ENCODE results near the gene FRY. TPM values are rescaled to one million over a fixed set of nuclear protein-coding genes. Genes with fewer than 3 reads are reported as not detected.

Gene FRY
- total and polyA plus RNA-seq, 4 experiments from 2014 or later, result 2.3 to 19.2 (median 11.8) TPM

DNA sequence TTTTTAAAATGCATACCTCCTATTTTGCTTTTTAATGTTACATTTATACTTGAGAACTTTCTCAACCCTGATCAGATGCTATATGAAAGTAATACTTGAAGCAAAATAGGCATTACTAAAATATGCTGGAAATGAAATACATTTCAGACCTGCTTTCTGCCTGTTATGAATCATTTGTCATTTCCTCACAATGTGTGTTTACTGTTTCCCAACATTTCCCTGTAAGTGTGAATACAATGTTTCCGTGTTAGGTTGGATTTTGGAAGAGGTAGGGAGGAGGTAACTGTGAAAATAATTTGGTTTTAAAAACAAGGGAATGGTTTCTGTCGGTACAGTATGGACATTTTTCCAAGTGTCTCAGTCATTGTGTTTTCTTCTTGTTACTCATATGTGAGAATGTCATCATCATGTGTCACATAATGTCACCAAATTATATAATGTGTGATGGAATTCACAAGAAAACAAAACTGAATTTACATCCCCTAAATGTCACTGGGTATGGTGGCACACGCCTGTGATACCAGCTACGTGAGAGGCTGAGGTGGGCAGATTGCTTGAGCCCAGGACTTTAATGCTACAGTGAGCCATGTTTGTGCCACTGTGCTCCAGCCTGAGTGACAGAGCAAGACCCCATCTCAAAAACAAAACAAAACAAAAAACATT lies 240.6 kb downstream of the FRY start:
- Histone ChIP-seq H3K36me3 (ENCODE audit: insufficient read depth, low read length) (no peaks in the 10 kb centered on the region), H3K4me1 (ENCODE audit: insufficient read depth, low read length) (no peaks in the 10 kb centered on the region), H3K9me3 (ENCODE audit: control insufficient read depth in 1 of 2, low read length in 2 of 2) (no peaks in the 10 kb centered on the region), H3K27me3 (ENCODE audit: insufficient read depth, low read length) (no peaks in the 10 kb centered on the region), H3K27ac (ENCODE audit: low read depth, low read length) (no peak overlapping the region), H3K4me3 (ENCODE audit: low read length in 2 of 2) (no peak overlapping the region)
- Mint-ChIP-seq H3K9me3 (no peaks in the 10 kb centered on the region), H3K27me3 (no peaks in the 10 kb centered on the region), H3K27ac (no peak overlapping the region), H3K36me3 (peaks cover 25 to 31% of the 10 kb centered on the region in 2 donors), H3K4me3 (no peak overlapping the region), H3K4me1 (peaks cover 0 to 4% (median 0%) of the 10 kb centered on the region in 4 donors)
- no peak for DNase-seq
- ChIA-PET POLR2A (ENCODE audit: partially characterized antibody) (no interaction called here), CTCF (ENCODE audit: partially characterized antibody) (no interaction called here)
- intact Hi-C loops (cut with micrococcal nuclease), result no loop called here

DNA sequence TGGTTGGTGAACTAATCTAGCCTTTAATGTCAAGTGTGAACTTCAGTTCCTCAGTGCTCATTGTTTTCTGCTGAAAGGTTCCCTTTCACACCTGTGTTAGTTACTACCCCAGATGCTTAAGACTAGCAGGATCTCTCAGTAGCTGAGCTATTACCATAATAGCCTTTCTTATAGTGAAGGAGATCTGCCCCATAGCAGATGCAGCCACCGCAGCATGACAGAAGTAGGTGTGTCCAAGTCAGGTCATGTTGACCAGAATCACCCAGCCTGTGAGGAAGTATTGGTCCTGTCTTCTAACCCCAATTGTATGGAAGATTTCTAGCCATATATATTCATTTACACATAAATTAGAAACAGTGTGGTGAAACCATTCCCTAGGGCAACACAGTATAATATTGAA lies 246.3 kb downstream of the FRY start:
- ChIA-PET POLR2A (ENCODE audit: partially characterized antibody) (no interaction called here), CTCF (ENCODE audit: partially characterized antibody) (interaction anchor here (1.6 kb wide), 1 partner anchor 10 kb away, joined by 7 read pairs; no protein-coding TSS in a partner anchor)
- Histone ChIP-seq H3K4me1 (ENCODE audit: insufficient read depth, low read length) (no peaks in the 10 kb centered on the region), H3K9me3 (ENCODE audit: control insufficient read depth in 1 of 2, low read length in 2 of 2) (no peaks in the 10 kb centered on the region), H3K36me3 (ENCODE audit: insufficient read depth, low read length) (no peaks in the 10 kb centered on the region), H3K27ac (ENCODE audit: low read depth, low read length) (no peak overlapping the region), H3K27me3 (ENCODE audit: insufficient read depth, low read length) (no peaks in the 10 kb centered on the region), H3K4me3 (ENCODE audit: low read length in 2 of 2) (no peak overlapping the region)
- no peak overlapping the region for H3K27ac Mint-ChIP-seq
- H3K27me3 Mint-ChIP-seq, result no peaks in the 10 kb centered on the region
- no peaks in the 10 kb centered on the region for H3K4me1 Mint-ChIP-seq
- DNase-seq, result no peak
- intact Hi-C loops (cut with micrococcal nuclease), result no loop called here
- no peaks in the 10 kb centered on the region for H3K9me3 Mint-ChIP-seq
- no peak overlapping the region for H3K4me3 Mint-ChIP-seq
- H3K36me3 Mint-ChIP-seq, result peaks cover 29 to 39% of the 10 kb centered on the region in 2 donors

- no peaks in the 10 kb centered on the region for H3K4me1 Mint-ChIP-seq
- Histone ChIP-seq H3K4me3 (ENCODE audit: low read length in 2 of 2) (no peak overlapping the region), H3K27me3 (ENCODE audit: insufficient read depth, low read length) (no peaks in the 10 kb centered on the region), H3K4me1 (ENCODE audit: insufficient read depth, low read length) (no peaks in the 10 kb centered on the region), H3K27ac (ENCODE audit: low read depth, low read length) (no peak overlapping the region), H3K36me3 (ENCODE audit: insufficient read depth, low read length) (no peaks in the 10 kb centered on the region), H3K9me3 (ENCODE audit: control insufficient read depth in 1 of 2, low read length in 2 of 2) (no peaks in the 10 kb centered on the region)
- no peaks in the 10 kb centered on the region for H3K9me3 Mint-ChIP-seq
- intact Hi-C loops (cut with micrococcal nuclease), result no loop called here
- no peak overlapping the region for H3K4me3 Mint-ChIP-seq
- peaks cover 29 to 39% of the 10 kb centered on the region in 2 donors for H3K36me3 Mint-ChIP-seq
- CTCF ChIA-PET (ENCODE audit: partially characterized antibody), result no interaction called here
- H3K27me3 Mint-ChIP-seq, result no peaks in the 10 kb centered on the region
- POLR2A ChIA-PET (ENCODE audit: partially characterized antibody), result no interaction called here
- no peak for DNase-seq
- no peak overlapping the region for H3K27ac Mint-ChIP-seq
Observed at GRCh38 chr13:32278426-32278825, 246.9 kb downstream of the FRY start.

GRCh38 chr13:32281096-32281495 lies 249.5 kb downstream of the FRY start:
- no peaks in the 10 kb centered on the region for H3K9me3 Mint-ChIP-seq
- CTCF ChIA-PET (ENCODE audit: partially characterized antibody), result no interaction called here
- no peak for DNase-seq
- Histone ChIP-seq H3K4me1 (ENCODE audit: insufficient read depth, low read length) (no peaks in the 10 kb centered on the region), H3K27me3 (ENCODE audit: insufficient read depth, low read length) (no peaks in the 10 kb centered on the region), H3K4me3 (ENCODE audit: low read length in 2 of 2) (no peak overlapping the region), H3K36me3 (ENCODE audit: insufficient read depth, low read length) (no peaks in the 10 kb centered on the region), H3K9me3 (ENCODE audit: control insufficient read depth in 1 of 2, low read length in 2 of 2) (no peaks in the 10 kb centered on the region), H3K27ac (ENCODE audit: low read depth, low read length) (no peak overlapping the region)
- peaks cover 21 to 34% of the 10 kb centered on the region in 2 donors for H3K36me3 Mint-ChIP-seq
- intact Hi-C loops (cut with micrococcal nuclease), result no loop called here
- peak overlapping the region in 1 of 7 donors; percentile 22 for H3K27ac Mint-ChIP-seq
- no peak overlapping the region for H3K4me3 Mint-ChIP-seq
- H3K4me1 Mint-ChIP-seq, result no peaks in the 10 kb centered on the region
- POLR2A ChIA-PET (ENCODE audit: partially characterized antibody), result no interaction called here
- H3K27me3 Mint-ChIP-seq, result no peaks in the 10 kb centered on the region

GRCh38 chr13:32282096-32282711 lies 250.6 kb downstream of the FRY start:
- POLR2A ChIA-PET (ENCODE audit: partially characterized antibody), result no interaction called here
- no peaks in the 10 kb centered on the region for H3K36me3 ChIP-seq (ENCODE audit: insufficient read depth, low read length)
- peaks cover 19 to 30% of the 10 kb centered on the region in 2 donors for H3K36me3 Mint-ChIP-seq
- no peaks in the 10 kb centered on the region for H3K27me3 Mint-ChIP-seq
- intact Hi-C loops (cut with micrococcal nuclease), result no loop called here
- H3K27me3 ChIP-seq (ENCODE audit: insufficient read depth, low read length), result no peaks in the 10 kb centered on the region
- no peaks in the 10 kb centered on the region for H3K4me1 ChIP-seq (ENCODE audit: insufficient read depth, low read length)
- H3K9me3 Mint-ChIP-seq, result no peaks in the 10 kb centered on the region
- no peak overlapping the region for H3K27ac Mint-ChIP-seq
- no peaks in the 10 kb centered on the region for H3K9me3 ChIP-seq (ENCODE audit: control insufficient read depth in 1 of 2, low read length in 2 of 2)
- no peaks in the 10 kb centered on the region for H3K4me1 Mint-ChIP-seq
- CTCF ChIA-PET (ENCODE audit: partially characterized antibody), result interaction anchor here (1.0 kb wide), 1 partner anchor 14 kb away, joined by 4 read pairs; no protein-coding TSS in a partner anchor
- H3K4me3 ChIP-seq (ENCODE audit: low read length in 2 of 2), result no peak overlapping the region
- DNase-seq, result no peak
- H3K27ac ChIP-seq (ENCODE audit: low read depth, low read length), result no peak overlapping the region
- H3K4me3 Mint-ChIP-seq, result no peak overlapping the region

GRCh38 chr13:32284927-32285632 lies 253.5 kb downstream of the FRY start:
- ChIA-PET POLR2A (ENCODE audit: partially characterized antibody) (no interaction called here), CTCF (ENCODE audit: partially characterized antibody) (interaction anchor here (1.1 kb wide), 1 partner anchor 9 kb away, joined by 3 read pairs; no protein-coding TSS in a partner anchor)
- H3K9me3 ChIP-seq (ENCODE audit: control insufficient read depth in 1 of 2, low read length in 2 of 2), result no peaks in the 10 kb centered on the region
- Mint-ChIP-seq H3K4me3 (no peak overlapping the region), H3K27ac (no peak overlapping the region), H3K27me3 (no peaks in the 10 kb centered on the region), H3K36me3 (peaks cover 3 to 21% of the 10 kb centered on the region in 2 donors), H3K4me1 (no peaks in the 10 kb centered on the region), H3K9me3 (no peaks in the 10 kb centered on the region)
- H3K27ac ChIP-seq (ENCODE audit: low read depth, low read length), result no peak overlapping the region
- no peaks in the 10 kb centered on the region for H3K4me1 ChIP-seq (ENCODE audit: insufficient read depth, low read length)
- H3K4me3 ChIP-seq (ENCODE audit: low read length in 2 of 2), result no peak overlapping the region
- intact Hi-C loops (cut with micrococcal nuclease), result no loop called here
- H3K36me3 ChIP-seq (ENCODE audit: insufficient read depth, low read length), result no peaks in the 10 kb centered on the region
- H3K27me3 ChIP-seq (ENCODE audit: insufficient read depth, low read length), result no peaks in the 10 kb centered on the region
- no peak for DNase-seq

DNA sequence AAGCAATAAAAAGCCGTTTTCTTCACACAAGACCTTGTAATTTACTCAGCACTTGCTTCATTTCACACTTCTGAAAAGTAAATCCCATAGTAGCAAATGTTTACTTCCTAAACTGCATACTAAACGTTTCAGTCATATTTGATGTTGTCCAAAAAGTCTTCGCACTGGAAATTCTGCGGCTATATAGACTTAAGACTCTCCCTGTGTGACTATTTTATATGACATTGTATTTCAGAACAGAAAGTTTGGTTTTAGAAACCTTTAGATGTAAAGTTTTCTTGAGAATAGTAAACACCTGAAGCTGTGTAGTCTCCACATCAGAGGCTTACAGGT lies 254.0 kb downstream of the FRY start:
- Mint-ChIP-seq H3K27ac (no peak overlapping the region), H3K4me1 (no peaks in the 10 kb centered on the region), H3K9me3 (no peaks in the 10 kb centered on the region), H3K36me3 (peaks cover 8 to 26% of the 10 kb centered on the region in 2 donors), H3K27me3 (no peaks in the 10 kb centered on the region), H3K4me3 (no peak overlapping the region)
- Histone ChIP-seq H3K9me3 (ENCODE audit: control insufficient read depth in 1 of 2, low read length in 2 of 2) (no peaks in the 10 kb centered on the region), H3K27me3 (ENCODE audit: insufficient read depth, low read length) (no peaks in the 10 kb centered on the region), H3K4me1 (ENCODE audit: insufficient read depth, low read length) (no peaks in the 10 kb centered on the region), H3K36me3 (ENCODE audit: insufficient read depth, low read length) (no peaks in the 10 kb centered on the region), H3K27ac (ENCODE audit: low read depth, low read length) (no peak overlapping the region), H3K4me3 (ENCODE audit: low read length in 2 of 2) (no peak overlapping the region)
- POLR2A ChIA-PET (ENCODE audit: partially characterized antibody), result no interaction called here
- CTCF ChIA-PET (ENCODE audit: partially characterized antibody), result no interaction called here
- intact Hi-C loops (cut with micrococcal nuclease), result no loop called here
- DNase-seq, result no peak

Data from CD4-positive, alpha-beta memory T cell (primary cell).